ENCODE data around the gene CRIM1. TPM values are rescaled to one million over a fixed set of nuclear protein-coding genes. Genes with fewer than 3 reads are reported as not detected.
A peak's percentile ranks its signal among the peaks of the same experiment; 100 is the strongest.

CRIM1 gene
- total RNA-seq, 1 donor from 2014 or later, result 246 TPM

DNA sequence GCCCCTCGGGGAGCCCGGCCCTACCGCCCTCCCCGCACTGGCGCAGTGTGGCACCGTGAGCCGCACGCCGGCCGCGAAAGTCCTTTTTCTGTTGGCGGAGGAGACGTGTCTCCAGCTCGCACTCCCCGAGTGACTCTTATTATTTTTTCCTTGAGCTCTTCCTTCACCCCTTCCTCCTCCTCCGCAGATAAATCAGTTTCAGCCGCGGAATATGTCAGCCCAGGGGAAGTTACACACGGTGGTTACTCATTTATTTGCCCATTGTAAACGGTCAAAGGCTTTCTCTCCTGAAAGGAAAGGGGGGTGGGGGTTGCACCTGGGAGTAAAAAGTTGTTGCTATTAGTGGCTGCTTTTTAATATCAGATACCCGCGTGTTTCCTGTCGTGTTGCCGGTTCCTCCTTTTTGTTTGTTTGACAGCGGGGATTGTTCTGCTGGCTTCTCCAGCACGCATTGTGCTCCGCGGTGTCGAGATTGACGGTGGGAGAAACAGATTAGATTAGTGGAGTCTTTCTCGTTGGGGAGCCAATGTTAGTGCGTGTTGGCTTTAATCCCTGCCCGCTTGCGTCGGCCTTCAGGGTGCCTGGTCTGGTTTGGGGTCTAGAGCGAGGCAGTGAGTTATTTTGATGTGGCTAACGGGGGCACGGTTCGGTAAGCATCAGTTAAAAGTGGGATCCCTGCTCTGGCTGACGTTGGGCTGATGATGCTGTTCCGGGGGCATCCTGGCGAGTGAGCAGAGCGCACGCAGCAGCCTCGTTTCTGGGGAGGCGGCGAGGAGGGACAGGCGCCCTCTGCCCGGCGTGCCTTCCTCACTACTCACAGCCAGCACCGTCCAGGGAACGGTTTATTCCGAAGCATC is 1.6 kb downstream of the CRIM1 start:
- H3K9me3 Mint-ChIP-seq (ENCODE audit: unreplicated experiment), result no peaks in the 10 kb centered on the region
- H3K27ac Mint-ChIP-seq (ENCODE audit: unreplicated experiment), result peak overlapping the region; percentile 96
- peaks cover 70% of the 10 kb centered on the region for H3K4me1 Mint-ChIP-seq (ENCODE audit: unreplicated experiment)
- peaks cover 53% of the 10 kb centered on the region for H3K36me3 Mint-ChIP-seq (ENCODE audit: low read depth, unreplicated experiment)
- H3K4me3 Mint-ChIP-seq (ENCODE audit: unreplicated experiment), result peak overlapping the region; percentile 100
- TF ChIP-seq, protein P1, sequence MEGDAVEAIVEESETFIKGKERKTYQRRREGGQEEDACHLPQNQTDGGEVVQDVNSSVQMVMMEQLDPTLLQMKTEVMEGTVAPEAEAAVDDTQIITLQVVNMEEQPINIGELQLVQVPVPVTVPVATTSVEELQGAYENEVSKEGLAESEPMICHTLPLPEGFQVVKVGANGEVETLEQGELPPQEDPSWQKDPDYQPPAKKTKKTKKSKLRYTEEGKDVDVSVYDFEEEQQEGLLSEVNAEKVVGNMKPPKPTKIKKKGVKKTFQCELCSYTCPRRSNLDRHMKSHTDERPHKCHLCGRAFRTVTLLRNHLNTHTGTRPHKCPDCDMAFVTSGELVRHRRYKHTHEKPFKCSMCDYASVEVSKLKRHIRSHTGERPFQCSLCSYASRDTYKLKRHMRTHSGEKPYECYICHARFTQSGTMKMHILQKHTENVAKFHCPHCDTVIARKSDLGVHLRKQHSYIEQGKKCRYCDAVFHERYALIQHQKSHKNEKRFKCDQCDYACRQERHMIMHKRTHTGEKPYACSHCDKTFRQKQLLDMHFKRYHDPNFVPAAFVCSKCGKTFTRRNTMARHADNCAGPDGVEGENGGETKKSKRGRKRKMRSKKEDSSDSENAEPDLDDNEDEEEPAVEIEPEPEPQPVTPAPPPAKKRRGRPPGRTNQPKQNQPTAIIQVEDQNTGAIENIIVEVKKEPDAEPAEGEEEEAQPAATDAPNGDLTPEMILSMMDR (IDR thresholded peaks at IDR 0.05; ENCODE audit: unreplicated experiment), result no peak
- H3K27me3 Mint-ChIP-seq (ENCODE audit: unreplicated experiment), result peaks cover 22% of the 10 kb centered on the region
- peak; percentile 45 for DNase-seq (ENCODE audit: low spot score)

DNA sequence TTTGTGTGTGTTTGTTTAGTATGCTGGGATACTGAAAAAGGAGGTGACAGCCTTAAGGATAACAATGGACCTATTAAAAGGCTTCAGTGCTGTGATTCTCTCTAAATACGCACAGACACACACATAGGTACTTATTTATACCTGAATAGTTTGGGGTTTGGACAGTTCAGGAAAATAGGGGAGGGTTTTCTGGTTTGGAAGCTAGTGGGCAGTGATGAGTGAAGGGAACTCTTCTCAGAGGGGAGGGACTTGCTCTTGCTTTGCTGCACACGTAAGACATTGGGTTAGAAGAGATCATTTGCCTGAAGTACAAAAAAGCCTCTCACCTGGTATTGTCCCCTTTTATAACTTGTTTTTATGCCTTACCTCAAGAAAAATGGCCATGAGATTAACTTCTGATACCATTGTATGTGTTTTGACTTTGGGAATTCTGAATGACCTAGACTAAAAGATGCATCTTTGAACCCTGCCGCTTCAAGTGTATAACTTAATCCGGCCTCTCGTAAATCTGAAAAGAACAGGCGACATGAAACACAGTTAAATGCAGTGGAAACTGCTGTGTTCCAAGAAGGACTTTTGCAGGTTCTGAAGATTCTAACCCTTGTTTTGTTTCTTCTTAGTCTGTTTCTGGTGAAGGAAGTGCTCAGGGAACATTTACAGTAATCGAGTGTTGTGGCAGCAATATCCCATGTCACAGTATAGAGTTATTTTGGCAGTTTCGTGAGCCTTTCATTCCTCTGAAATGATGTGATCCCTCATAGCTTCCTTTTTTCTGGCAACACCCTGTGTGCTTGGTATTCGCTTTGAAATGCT is 2.5 kb downstream of the CRIM1 start:
- peak overlapping the region; percentile 96 for H3K27ac Mint-ChIP-seq (ENCODE audit: unreplicated experiment)
- H3K4me1 Mint-ChIP-seq (ENCODE audit: unreplicated experiment), result peaks cover 68% of the 10 kb centered on the region
- H3K9me3 Mint-ChIP-seq (ENCODE audit: unreplicated experiment), result no peaks in the 10 kb centered on the region
- peaks cover 22% of the 10 kb centered on the region for H3K27me3 Mint-ChIP-seq (ENCODE audit: unreplicated experiment)
- H3K4me3 Mint-ChIP-seq (ENCODE audit: unreplicated experiment), result peak overlapping the region; percentile 100
- DNase-seq (ENCODE audit: low spot score), result no peak
- H3K36me3 Mint-ChIP-seq (ENCODE audit: low read depth, unreplicated experiment), result peaks cover 53% of the 10 kb centered on the region
- TF ChIP-seq, protein P1 (IDR thresholded peaks at IDR 0.05; ENCODE audit: unreplicated experiment), result peak; percentile 21

DNA sequence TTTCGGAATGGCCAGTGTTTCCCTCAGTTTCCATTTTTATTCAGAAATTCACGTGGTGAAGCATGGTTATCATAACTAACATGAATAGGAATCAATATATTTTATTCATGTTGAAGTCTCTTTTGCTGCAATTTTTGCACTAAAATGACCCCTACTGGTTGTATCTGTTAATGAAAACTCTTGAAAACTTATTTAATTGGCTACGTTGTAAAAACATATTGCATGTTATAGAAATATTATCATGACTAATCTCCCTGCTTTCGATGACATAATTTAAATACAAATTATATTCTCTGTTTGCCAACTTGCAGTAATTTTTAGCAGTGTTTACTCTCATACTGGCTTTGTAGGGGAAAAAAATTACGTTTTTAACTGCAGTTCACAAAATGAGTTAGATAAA is 3.5 kb downstream of the CRIM1 start:
- H3K27ac Mint-ChIP-seq (ENCODE audit: unreplicated experiment), result no peak overlapping the region
- H3K27me3 Mint-ChIP-seq (ENCODE audit: unreplicated experiment), result peaks cover 22% of the 10 kb centered on the region
- H3K9me3 Mint-ChIP-seq (ENCODE audit: unreplicated experiment), result no peaks in the 10 kb centered on the region
- peaks cover 53% of the 10 kb centered on the region for H3K36me3 Mint-ChIP-seq (ENCODE audit: low read depth, unreplicated experiment)
- TF ChIP-seq, protein P1 (IDR thresholded peaks at IDR 0.05; ENCODE audit: unreplicated experiment), result peak; percentile 55
- H3K4me3 Mint-ChIP-seq (ENCODE audit: unreplicated experiment), result peak overlapping the region; percentile 100
- DNase-seq (ENCODE audit: low spot score), result no peak
- H3K4me1 Mint-ChIP-seq (ENCODE audit: unreplicated experiment), result peaks cover 69% of the 10 kb centered on the region

DNA sequence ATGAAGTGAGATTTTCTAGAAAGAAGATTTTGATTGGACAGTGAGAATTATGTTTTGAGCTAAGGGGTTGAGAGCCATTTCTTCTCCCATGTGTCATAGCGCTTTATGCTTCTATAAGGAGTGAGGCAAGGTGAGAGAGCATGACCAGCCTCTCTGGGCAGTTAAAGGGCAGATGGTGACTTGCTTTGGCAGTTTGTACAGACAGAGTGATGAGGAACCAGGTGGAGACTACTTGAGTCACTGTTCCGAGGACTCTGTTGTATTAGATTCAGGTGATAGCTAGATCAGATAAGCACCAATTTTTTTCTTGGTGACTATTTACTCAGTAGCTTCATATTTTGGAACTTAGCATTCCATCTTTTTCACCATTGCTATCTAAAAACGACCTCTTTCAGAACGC is 4.5 kb downstream of the CRIM1 start:
- TF ChIP-seq, protein P1 (IDR thresholded peaks at IDR 0.05; ENCODE audit: unreplicated experiment), result no peak
- peaks cover 12% of the 10 kb centered on the region for H3K27me3 Mint-ChIP-seq (ENCODE audit: unreplicated experiment)
- no peak for DNase-seq (ENCODE audit: low spot score)

More for the DNA sequence above, 4.5 kb downstream of the CRIM1 start:
- Mint-ChIP-seq H3K36me3 (ENCODE audit: low read depth, unreplicated experiment) (peaks cover 44% of the 10 kb centered on the region), H3K4me1 (ENCODE audit: unreplicated experiment) (peaks cover 62% of the 10 kb centered on the region), H3K9me3 (ENCODE audit: unreplicated experiment) (no peaks in the 10 kb centered on the region), H3K27ac (ENCODE audit: unreplicated experiment) (no peak overlapping the region), H3K4me3 (ENCODE audit: unreplicated experiment) (peak overlapping the region; percentile 81)
